Neural cell (in vitro differentiated cells): ENCODE measurements around the gene HDAC1. TPM values are rescaled to one million over a fixed set of nuclear protein-coding genes. Genes with fewer than 3 reads are reported as not detected.

Experiments used
- H2AFZ ChIP-seq: fragments of 200-600, 300-800 bp; sonication (generic), shearing (Covaris generic); 2 replicates; pipeline ENCODE4 v1.6.0; 2014; ENCODE audit warnings: low read depth, mild to moderate bottlenecking, antibody characterized with exemption, low read length, moderate library complexity
- H3F3A ChIP-seq: fragments of 200-600 bp; shearing (Covaris generic); 2 replicates; pipeline ENCODE4 v1.6.1; 2016; ENCODE audit warnings: mild to moderate bottlenecking, moderate library complexity, mixed read lengths, antibody characterized with exemption, low read length; ENCODE audit not compliant: insufficient read depth, poor library complexity, severe bottlenecking
- H3K27ac ChIP-seq: fragments of 200-600, 300-800 bp; sonication (generic), shearing (Covaris generic); 2 replicates; pipeline ENCODE4 v1.5.1; 2014; ENCODE audit warnings: mild to moderate bottlenecking, low read length, moderate library complexity
- H3K27me3 ChIP-seq: fragments of 300-800, 200-600 bp; sonication (generic), shearing (Covaris generic); 2 replicates; pipeline ENCODE4 v1.6.0; 2014; ENCODE audit warnings: mild to moderate bottlenecking, low read depth, low read length, moderate library complexity; ENCODE audit not compliant: insufficient read depth
- H3K36me3 ChIP-seq: fragments of 300-800, 200-600 bp; sonication (generic), shearing (Covaris generic); 2 replicates; pipeline ENCODE4 v1.5.1; 2014; ENCODE audit warnings: mild to moderate bottlenecking, antibody characterized with exemption, low read length, moderate library complexity; ENCODE audit not compliant: insufficient read depth
- H3K4me2 ChIP-seq: fragments of 300-800, 200-600 bp; sonication (generic), shearing (Covaris generic); 2 replicates; pipeline ENCODE4 v1.6.0; 2014; ENCODE audit warnings: mild to moderate bottlenecking, low read length
- H3K4me3 ChIP-seq: fragments of 300-800, 200-600 bp; sonication (generic), shearing (Covaris generic); 2 replicates; pipeline ENCODE4 v1.5.1; 2014; ENCODE audit warnings: mild to moderate bottlenecking, low read length, moderate library complexity
- H3K79me2 ChIP-seq: fragments of 200-600 bp; shearing (Covaris generic); replicated peaks from 2 replicates; pipeline ENCODE4 v1.6.0; 2014; ENCODE audit warnings: mild to moderate bottlenecking, low read length, moderate library complexity; ENCODE audit not compliant: insufficient read depth
- H3K9ac ChIP-seq: fragments of 300-800, 200-600 bp; sonication (generic), shearing (Covaris generic); 2 replicates; pipeline ENCODE4 v1.6.1; 2016; ENCODE audit warnings: mild to moderate bottlenecking, low read length, mixed read lengths
- H3K9me2 ChIP-seq: fragments of 200-600 bp; shearing (Covaris generic); 2 replicates; pipeline ENCODE4 v1.6.1; 2016; ENCODE audit warnings: mild to moderate bottlenecking, low read length, mixed read lengths; ENCODE audit not compliant: insufficient read depth
- H3K9me3 ChIP-seq: fragments of 200-600, 300-800 bp; sonication (generic), shearing (Covaris generic); 2 replicates; pipeline ENCODE4 v1.6.1; 2016; ENCODE audit warnings: mild to moderate bottlenecking, mixed run types, low read length, moderate library complexity, mixed read lengths
- H4K20me1 ChIP-seq: fragments of 200-600 bp; shearing (Covaris generic); 2 replicates; pipeline ENCODE4 v1.6.1; 2016; ENCODE audit warnings: mild to moderate bottlenecking, mixed run types; ENCODE audit not compliant: insufficient read depth
- CTCF ChIP-seq: fragments of 450-650 bp; IDR thresholded peaks from 2 replicates; pipeline ENCODE4 v1.5.1; 2014; ENCODE audit warnings: antibody characterized with exemption, mild to moderate bottlenecking, moderate library complexity; ENCODE audit not compliant: poor library complexity, severe bottlenecking
- EP300 ChIP-seq: fragments of 450-650 bp; conservative IDR thresholded peaks from 2 replicates; pipeline ENCODE4 v1.6.1; 2014; ENCODE audit warnings: antibody characterized with exemption, mild to moderate bottlenecking, moderate library complexity; ENCODE audit not compliant: poor library complexity, severe bottlenecking
- EZH2 ChIP-seq: fragments of 200-600, 300-800 bp; shearing (Covaris generic), sonication (generic); IDR thresholded peaks from 2 replicates; pipeline ENCODE4 v1.6.1; 2014; ENCODE audit warnings: antibody characterized with exemption, low read length, borderline replicate concordance, mild to moderate bottlenecking; ENCODE audit not compliant: insufficient read depth, poor library complexity, severe bottlenecking
- MXI1 ChIP-seq: fragments of 450-650 bp; conservative IDR thresholded peaks from 2 replicates; pipeline ENCODE4 v1.6.1; 2014; ENCODE audit warnings: antibody characterized with exemption, mild to moderate bottlenecking; ENCODE audit not compliant: poor library complexity, severe bottlenecking
- POLR2AphosphoS5 ChIP-seq: IDR thresholded peaks from 2 replicates; pipeline ENCODE4 v1.6.1; 2012
- RAD21 ChIP-seq: fragments of 450-650 bp; conservative IDR thresholded peaks from 2 replicates; pipeline ENCODE4 v1.6.1; 2014; ENCODE audit warnings: antibody characterized with exemption, mild to moderate bottlenecking, moderate library complexity
- TAF1 ChIP-seq: IDR thresholded peaks from 2 replicates; pipeline ENCODE4 v1.6.1; 2012; ENCODE audit warnings: low read depth
- polyA plus RNA-seq: library from polyadenylated mRNA; depleted of rRNA; stranded (reverse); fragments of >200 nt; gene quantifications from 2 replicates; pipeline ENCODE4 v1.2.3, GENCODE V29; 2014
- TF ChIP-seq, protein P1 (sequence below): IDR thresholded peaks from 2 replicates; pipeline ENCODE4 v1.6.1; 2012; ENCODE audit warnings: borderline replicate concordance

Gene HDAC1
- polyA plus RNA-seq, 1 donor from 2014 or later = 60.8 TPM

- Histone ChIP-seq H3K9ac (no peak overlapping the region), H4K20me1 (no peaks in the 10 kb centered on the region), H3F3A (no peaks in the 10 kb centered on the region), H3K27ac (no peak overlapping the region), H3K36me3 (no peaks in the 10 kb centered on the region), H2AFZ (no peak overlapping the region), H3K27me3 (no peaks in the 10 kb centered on the region), H3K79me2 (no peaks in the 10 kb centered on the region), H3K4me3 (no peak overlapping the region), H3K9me2 (no peaks in the 10 kb centered on the region), H3K4me2 (no peak overlapping the region), H3K9me3 (no peaks in the 10 kb centered on the region)
- no peak for TF ChIP-seq MXI1
These were observed 24.8 kb upstream of the HDAC1 start for GRCh38 chr1:32266921-32267591.

- Histone ChIP-seq H3K27ac (no peak overlapping the region), H3K79me2 (no peaks in the 10 kb centered on the region), H3K36me3 (no peaks in the 10 kb centered on the region)
These were observed 22.1 kb upstream of the HDAC1 start for GRCh38 chr1:32269744-32270143.

GRCh38 chr1:32272557-32273390, 19.1 kb upstream of the HDAC1 start:
- no peak overlapping the region for H3K4me3 ChIP-seq
- H2AFZ ChIP-seq = no peak overlapping the region
- no peaks in the 10 kb centered on the region for H3K27me3 ChIP-seq
- H3K9me3 ChIP-seq = no peaks in the 10 kb centered on the region
- H3K4me2 ChIP-seq = no peak overlapping the region
- H3K27ac ChIP-seq = no peak overlapping the region
- TF ChIP-seq MXI1 (no peak), CTCF (no peak), EZH2 (no peak), TAF1 (no peak), RAD21 (no peak), EP300 (no peak), POLR2AphosphoS5 (no peak)
- TF ChIP-seq, protein P1, sequence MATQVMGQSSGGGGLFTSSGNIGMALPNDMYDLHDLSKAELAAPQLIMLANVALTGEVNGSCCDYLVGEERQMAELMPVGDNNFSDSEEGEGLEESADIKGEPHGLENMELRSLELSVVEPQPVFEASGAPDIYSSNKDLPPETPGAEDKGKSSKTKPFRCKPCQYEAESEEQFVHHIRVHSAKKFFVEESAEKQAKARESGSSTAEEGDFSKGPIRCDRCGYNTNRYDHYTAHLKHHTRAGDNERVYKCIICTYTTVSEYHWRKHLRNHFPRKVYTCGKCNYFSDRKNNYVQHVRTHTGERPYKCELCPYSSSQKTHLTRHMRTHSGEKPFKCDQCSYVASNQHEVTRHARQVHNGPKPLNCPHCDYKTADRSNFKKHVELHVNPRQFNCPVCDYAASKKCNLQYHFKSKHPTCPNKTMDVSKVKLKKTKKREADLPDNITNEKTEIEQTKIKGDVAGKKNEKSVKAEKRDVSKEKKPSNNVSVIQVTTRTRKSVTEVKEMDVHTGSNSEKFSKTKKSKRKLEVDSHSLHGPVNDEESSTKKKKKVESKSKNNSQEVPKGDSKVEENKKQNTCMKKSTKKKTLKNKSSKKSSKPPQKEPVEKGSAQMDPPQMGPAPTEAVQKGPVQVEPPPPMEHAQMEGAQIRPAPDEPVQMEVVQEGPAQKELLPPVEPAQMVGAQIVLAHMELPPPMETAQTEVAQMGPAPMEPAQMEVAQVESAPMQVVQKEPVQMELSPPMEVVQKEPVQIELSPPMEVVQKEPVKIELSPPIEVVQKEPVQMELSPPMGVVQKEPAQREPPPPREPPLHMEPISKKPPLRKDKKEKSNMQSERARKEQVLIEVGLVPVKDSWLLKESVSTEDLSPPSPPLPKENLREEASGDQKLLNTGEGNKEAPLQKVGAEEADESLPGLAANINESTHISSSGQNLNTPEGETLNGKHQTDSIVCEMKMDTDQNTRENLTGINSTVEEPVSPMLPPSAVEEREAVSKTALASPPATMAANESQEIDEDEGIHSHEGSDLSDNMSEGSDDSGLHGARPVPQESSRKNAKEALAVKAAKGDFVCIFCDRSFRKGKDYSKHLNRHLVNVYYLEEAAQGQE = no peak
- no peaks in the 10 kb centered on the region for H3K79me2 ChIP-seq
- H4K20me1 ChIP-seq = no peaks in the 10 kb centered on the region
- H3K36me3 ChIP-seq = no peaks in the 10 kb centered on the region
- no peaks in the 10 kb centered on the region for H3K9me2 ChIP-seq
- H3F3A ChIP-seq = no peaks in the 10 kb centered on the region
- H3K9ac ChIP-seq = no peak overlapping the region

More at GRCh38 chr1:32269744-32270143, 22.1 kb upstream of the HDAC1 start:
- Histone ChIP-seq H3K27me3 (no peaks in the 10 kb centered on the region), H2AFZ (no peak overlapping the region), H3K9ac (no peak overlapping the region), H3F3A (no peaks in the 10 kb centered on the region), H3K9me3 (no peaks in the 10 kb centered on the region), H3K4me3 (no peak overlapping the region), H3K9me2 (no peaks in the 10 kb centered on the region), H3K4me2 (no peak overlapping the region), H4K20me1 (no peaks in the 10 kb centered on the region)
- TF ChIP-seq EP300 (no peak), RAD21 (no peak)
